K562 (cell line): ENCODE results near the gene CDC45. TPM values are rescaled to one million over a fixed set of nuclear protein-coding genes. Genes with fewer than 3 reads are reported as not detected.

Experiments used
- CHCHD3 ChIP-seq: fragments of 250-450 bp; sonication (Bioruptor Pico); IDR thresholded peaks from 2 replicates; pipeline ENCODE4 v2.1.2; 2022; ENCODE audit warnings: mild to moderate bottlenecking
- CREM ChIP-seq: IDR thresholded peaks from 2 replicates; pipeline ENCODE4 v1.6.1; 2014; ENCODE audit warnings: antibody characterized with exemption, low read depth
- DIDO1 ChIP-seq: fragments of 450-650 bp; IDR thresholded peaks from 2 replicates; pipeline ENCODE4 v1.6.1; 2016; ENCODE audit warnings: low read depth, missing biosample characterization, missing genetic modification characterization
- FOXK1 ChIP-seq: sonication (generic); formaldehyde crosslinking; IDR thresholded peaks from 2 replicates; pipeline ENCODE4 v1.8.0; 2022; ENCODE audit warnings: missing genetic modification reagents, mild to moderate bottlenecking, borderline replicate concordance
- HCFC1 ChIP-seq: IDR thresholded peaks from 2 replicates; pipeline ENCODE4 v1.6.1; 2012; ENCODE audit warnings: low read depth, low read length, improper control_type of control experiment
- HOXB6 ChIP-seq: fragments of 250-450 bp; sonication (Bioruptor Pico); IDR thresholded peaks from 2 replicates; pipeline ENCODE4 v1.5.1; 2022; ENCODE audit warnings: mild to moderate bottlenecking, borderline replicate concordance
- POLR2AphosphoS2 ChIP-seq: IDR thresholded peaks from 2 replicates; pipeline ENCODE4 v1.6.1; 2012; ENCODE audit warnings: low read length, improper control_type of control experiment
- SIRT6 ChIP-seq: IDR thresholded peaks from one replicate; pipeline ENCODE4 v1.6.1; 2012; ENCODE audit warnings: low read depth, mild to moderate bottlenecking, control low read depth, inconsistent platforms, low read length, moderate library complexity
- YBX1 ChIP-seq: fragments of 450-650 bp; IDR thresholded peaks from 2 replicates; pipeline ENCODE4 v1.7.1; 2016; ENCODE audit warnings: mild to moderate bottlenecking
- ZNF436 ChIP-seq: fragments of 250-450, 450-650 bp; sonication (Bioruptor Pico); formaldehyde crosslinking; IDR thresholded peaks from 2 replicates; pipeline ENCODE4 v1.7.0; 2020; ENCODE audit warnings: mild to moderate bottlenecking
- polyA plus RNA-seq, 8 experiments: library from polyadenylated mRNA; depleted of rRNA in 4 of 8; stranded (reverse) in 5 of 8; unstranded in 3 of 8; fragments of >200 nt; fragmentation: Nextera tagmentation in 2 of 8; fragmentation: Illumina TruSeq in 1 of 8; extraction: Ambion mirVana in 2 of 8; extraction: Trizol in 1 of 8; gene quantifications; 2 replicates each; pipeline versions ENCODE4 v1.2.1 to v1.2.3, GENCODE V29; 2011 to 2014; ENCODE audit warnings: inconsistent platforms in 1 of 8, missing spikeins in 1 of 8
- total RNA-seq, 7 experiments: library from RNA; depleted of rRNA in 6 of 7; stranded (reverse); fragments of >200 nt in 6 of 7; fragmentation: Illumina TruSeq in 2 of 7; extraction: Trizol in 2 of 7; gene quantifications; 2 replicates each; pipeline versions ENCODE4 v1.2.1 to v1.2.3, GENCODE V29; 2011 to 2021; ENCODE audit warnings: low replicate concordance in 1 of 7
- TF ChIP-seq, protein P1 (sequence below): sonication (generic); formaldehyde crosslinking; IDR thresholded peaks from 2 replicates; pipeline ENCODE4 v1.8.1; 2023; ENCODE audit warnings: mild to moderate bottlenecking, missing genetic modification reagents
- TF ChIP-seq, protein P2 (sequence below): fragments of 250-450 bp; sonication (Bioruptor Pico); IDR thresholded peaks from 2 replicates; pipeline ENCODE4 v1.8.0; 2022; ENCODE audit warnings: inconsistent platforms, mild to moderate bottlenecking, moderate library complexity, borderline replicate concordance
- TF ChIP-seq, protein P3 (sequence below): fragments of 450-650 bp; IDR thresholded peaks from 2 replicates; pipeline ENCODE4 v1.6.1; 2014; ENCODE audit warnings: low read depth, mild to moderate bottlenecking, moderate library complexity, borderline replicate concordance
- TF ChIP-seq, protein P4 (sequence below): fragments of 250-450 bp; sonication (Bioruptor Pico); IDR thresholded peaks from 2 replicates; pipeline ENCODE4 v1.9.0; 2021; ENCODE audit warnings: mild to moderate bottlenecking
- TF ChIP-seq, protein P5 (sequence below): sonication (generic); formaldehyde crosslinking; IDR thresholded peaks from 2 replicates; pipeline ENCODE4 v1.8.1; 2023; ENCODE audit warnings: missing genetic modification reagents, mild to moderate bottlenecking, borderline replicate concordance
- TF ChIP-seq, protein P6 (sequence below): sonication (generic); formaldehyde crosslinking; IDR thresholded peaks from 2 replicates; pipeline ENCODE4 v1.8.1; 2022; ENCODE audit warnings: missing genetic modification reagents

The CDC45 gene
- total and polyA plus RNA-seq, 9 of the 15 experiments (the other 6 are each of a cell fraction or from before 2014, with no cell fraction given), result 251 to 580 (median 410) TPM

DNA sequence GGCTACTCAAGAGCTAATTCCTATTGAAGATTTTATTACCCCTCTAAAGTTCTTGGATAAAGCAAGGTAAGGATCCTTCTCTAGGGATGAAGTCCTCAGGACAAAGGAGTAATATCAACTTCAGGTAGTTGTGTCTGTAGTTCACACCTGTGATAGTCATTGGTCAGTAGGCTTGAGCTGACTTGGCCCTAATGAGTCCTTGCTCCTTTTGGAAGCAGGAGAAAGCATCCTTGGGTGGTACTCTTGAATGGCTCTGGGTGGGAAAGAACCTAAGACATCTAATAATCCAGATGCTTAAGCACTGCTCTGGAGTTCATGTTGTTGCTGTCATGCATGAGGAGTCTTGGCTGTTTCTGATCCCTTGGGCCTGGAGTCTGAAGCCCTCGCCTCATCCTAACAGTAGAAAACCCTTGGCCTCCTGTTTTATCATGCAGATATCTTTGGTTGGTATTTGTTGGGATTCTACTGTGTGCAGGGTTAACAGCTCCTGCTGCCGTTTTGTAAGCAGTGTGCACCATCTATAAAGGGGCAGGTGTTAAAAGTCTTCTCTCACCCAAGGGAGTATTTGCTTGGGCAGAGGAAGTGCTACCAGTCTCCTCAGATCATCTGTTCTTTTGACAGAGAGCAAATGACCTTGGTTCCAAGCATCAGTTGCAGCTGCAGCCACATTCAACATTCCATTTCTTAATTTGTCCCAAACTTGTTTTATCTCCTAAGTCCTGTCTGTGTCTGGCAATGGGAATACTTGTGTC is 44.7 kb upstream of the CDC45 start (continued):
- TF ChIP-seq, protein P1, sequence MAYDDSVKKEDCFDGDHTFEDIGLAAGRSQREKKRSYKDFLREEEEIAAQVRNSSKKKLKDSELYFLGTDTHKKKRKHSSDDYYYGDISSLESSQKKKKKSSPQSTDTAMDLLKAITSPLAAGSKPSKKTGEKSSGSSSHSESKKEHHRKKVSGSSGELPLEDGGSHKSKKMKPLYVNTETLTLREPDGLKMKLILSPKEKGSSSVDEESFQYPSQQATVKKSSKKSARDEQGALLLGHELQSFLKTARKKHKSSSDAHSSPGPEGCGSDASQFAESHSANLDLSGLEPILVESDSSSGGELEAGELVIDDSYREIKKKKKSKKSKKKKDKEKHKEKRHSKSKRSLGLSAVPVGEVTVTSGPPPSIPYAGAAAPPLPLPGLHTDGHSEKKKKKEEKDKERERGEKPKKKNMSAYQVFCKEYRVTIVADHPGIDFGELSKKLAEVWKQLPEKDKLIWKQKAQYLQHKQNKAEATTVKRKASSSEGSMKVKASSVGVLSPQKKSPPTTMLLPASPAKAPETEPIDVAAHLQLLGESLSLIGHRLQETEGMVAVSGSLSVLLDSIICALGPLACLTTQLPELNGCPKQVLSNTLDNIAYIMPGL (CRISPR knock-in tag), result 0 out of 2 replicates have a peak, but pooled peaks have one; percentile 19
- TF ChIP-seq ZNF436 (CRISPR knock-in tag), result no peak
- TF ChIP-seq YBX1, result no peak
- TF ChIP-seq, protein P2, sequence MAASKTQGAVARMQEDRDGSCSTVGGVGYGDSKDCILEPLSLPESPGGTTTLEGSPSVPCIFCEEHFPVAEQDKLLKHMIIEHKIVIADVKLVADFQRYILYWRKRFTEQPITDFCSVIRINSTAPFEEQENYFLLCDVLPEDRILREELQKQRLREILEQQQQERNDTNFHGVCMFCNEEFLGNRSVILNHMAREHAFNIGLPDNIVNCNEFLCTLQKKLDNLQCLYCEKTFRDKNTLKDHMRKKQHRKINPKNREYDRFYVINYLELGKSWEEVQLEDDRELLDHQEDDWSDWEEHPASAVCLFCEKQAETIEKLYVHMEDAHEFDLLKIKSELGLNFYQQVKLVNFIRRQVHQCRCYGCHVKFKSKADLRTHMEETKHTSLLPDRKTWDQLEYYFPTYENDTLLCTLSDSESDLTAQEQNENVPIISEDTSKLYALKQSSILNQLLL (CRISPR knock-in tag), result peak; percentile 34; the same call in 1 of the 2 replicates
- TF ChIP-seq, protein P3, sequence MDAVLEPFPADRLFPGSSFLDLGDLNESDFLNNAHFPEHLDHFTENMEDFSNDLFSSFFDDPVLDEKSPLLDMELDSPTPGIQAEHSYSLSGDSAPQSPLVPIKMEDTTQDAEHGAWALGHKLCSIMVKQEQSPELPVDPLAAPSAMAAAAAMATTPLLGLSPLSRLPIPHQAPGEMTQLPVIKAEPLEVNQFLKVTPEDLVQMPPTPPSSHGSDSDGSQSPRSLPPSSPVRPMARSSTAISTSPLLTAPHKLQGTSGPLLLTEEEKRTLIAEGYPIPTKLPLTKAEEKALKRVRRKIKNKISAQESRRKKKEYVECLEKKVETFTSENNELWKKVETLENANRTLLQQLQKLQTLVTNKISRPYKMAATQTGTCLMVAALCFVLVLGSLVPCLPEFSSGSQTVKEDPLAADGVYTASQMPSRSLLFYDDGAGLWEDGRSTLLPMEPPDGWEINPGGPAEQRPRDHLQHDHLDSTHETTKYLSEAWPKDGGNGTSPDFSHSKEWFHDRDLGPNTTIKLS, result no peak
- TF ChIP-seq POLR2AphosphoS2, result peak; percentile 26; the same call in 1 of the 2 replicates
- TF ChIP-seq, protein P4, sequence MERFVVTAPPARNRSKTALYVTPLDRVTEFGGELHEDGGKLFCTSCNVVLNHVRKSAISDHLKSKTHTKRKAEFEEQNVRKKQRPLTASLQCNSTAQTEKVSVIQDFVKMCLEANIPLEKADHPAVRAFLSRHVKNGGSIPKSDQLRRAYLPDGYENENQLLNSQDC, result no peak
- TF ChIP-seq CHCHD3, result no peak
- TF ChIP-seq SIRT6, result peak; percentile 75
- no peak for TF ChIP-seq CREM
- TF ChIP-seq, protein P5, sequence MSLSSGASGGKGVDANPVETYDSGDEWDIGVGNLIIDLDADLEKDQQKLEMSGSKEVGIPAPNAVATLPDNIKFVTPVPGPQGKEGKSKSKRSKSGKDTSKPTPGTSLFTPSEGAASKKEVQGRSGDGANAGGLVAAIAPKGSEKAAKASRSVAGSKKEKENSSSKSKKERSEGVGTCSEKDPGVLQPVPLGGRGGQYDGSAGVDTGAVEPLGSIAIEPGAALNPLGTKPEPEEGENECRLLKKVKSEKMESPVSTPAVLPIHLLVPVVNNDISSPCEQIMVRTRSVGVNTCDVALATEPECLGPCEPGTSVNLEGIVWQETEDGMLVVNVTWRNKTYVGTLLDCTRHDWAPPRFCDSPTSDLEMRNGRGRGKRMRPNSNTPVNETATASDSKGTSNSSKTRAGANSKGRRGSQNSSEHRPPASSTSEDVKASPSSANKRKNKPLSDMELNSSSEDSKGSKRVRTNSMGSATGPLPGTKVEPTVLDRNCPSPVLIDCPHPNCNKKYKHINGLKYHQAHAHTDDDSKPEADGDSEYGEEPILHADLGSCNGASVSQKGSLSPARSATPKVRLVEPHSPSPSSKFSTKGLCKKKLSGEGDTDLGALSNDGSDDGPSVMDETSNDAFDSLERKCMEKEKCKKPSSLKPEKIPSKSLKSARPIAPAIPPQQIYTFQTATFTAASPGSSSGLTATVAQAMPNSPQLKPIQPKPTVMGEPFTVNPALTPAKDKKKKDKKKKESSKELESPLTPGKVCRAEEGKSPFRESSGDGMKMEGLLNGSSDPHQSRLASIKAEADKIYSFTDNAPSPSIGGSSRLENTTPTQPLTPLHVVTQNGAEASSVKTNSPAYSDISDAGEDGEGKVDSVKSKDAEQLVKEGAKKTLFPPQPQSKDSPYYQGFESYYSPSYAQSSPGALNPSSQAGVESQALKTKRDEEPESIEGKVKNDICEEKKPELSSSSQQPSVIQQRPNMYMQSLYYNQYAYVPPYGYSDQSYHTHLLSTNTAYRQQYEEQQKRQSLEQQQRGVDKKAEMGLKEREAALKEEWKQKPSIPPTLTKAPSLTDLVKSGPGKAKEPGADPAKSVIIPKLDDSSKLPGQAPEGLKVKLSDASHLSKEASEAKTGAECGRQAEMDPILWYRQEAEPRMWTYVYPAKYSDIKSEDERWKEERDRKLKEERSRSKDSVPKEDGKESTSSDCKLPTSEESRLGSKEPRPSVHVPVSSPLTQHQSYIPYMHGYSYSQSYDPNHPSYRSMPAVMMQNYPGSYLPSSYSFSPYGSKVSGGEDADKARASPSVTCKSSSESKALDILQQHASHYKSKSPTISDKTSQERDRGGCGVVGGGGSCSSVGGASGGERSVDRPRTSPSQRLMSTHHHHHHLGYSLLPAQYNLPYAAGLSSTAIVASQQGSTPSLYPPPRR (CRISPR knock-in tag), result no peak
- TF ChIP-seq, protein P6, sequence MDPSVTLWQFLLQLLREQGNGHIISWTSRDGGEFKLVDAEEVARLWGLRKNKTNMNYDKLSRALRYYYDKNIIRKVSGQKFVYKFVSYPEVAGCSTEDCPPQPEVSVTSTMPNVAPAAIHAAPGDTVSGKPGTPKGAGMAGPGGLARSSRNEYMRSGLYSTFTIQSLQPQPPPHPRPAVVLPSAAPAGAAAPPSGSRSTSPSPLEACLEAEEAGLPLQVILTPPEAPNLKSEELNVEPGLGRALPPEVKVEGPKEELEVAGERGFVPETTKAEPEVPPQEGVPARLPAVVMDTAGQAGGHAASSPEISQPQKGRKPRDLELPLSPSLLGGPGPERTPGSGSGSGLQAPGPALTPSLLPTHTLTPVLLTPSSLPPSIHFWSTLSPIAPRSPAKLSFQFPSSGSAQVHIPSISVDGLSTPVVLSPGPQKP (CRISPR knock-in tag), result no peak
- no peak for TF ChIP-seq HCFC1
- no peak for TF ChIP-seq DIDO1 (tag)
- TF ChIP-seq HOXB6, result no peak
- TF ChIP-seq FOXK1 (CRISPR knock-in tag), result no peak
